Inferior parietal cortex (tissue), 1 donor: ENCODE results near the gene ZYG11A.

Source experiments
- DNase-seq: peaks from one replicate; pipeline ENCODE4 v3.0.0-alpha.2; 2016; ENCODE audit errors: extremely low spot score

ZYG11A gene

DNA sequence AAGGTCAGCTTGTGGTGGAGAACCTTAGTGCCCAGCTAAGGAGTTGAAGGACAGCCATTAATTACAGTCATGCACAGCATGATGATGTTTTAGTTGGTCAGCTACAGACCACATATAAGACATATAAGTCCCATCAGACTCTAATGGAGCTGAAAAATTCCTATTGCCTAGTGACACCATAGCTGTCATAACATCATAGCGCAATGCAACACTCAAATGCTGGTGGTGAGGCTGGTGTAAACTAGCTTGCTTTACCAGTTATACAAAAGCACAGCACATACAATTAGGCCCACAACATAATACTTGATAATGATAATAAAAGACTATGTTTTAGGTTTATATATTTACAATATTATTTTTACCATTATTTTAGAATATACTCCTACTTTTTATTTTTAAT, 75.0 kb downstream of the ZYG11A start:
- DNase-seq: no peak

DNA sequence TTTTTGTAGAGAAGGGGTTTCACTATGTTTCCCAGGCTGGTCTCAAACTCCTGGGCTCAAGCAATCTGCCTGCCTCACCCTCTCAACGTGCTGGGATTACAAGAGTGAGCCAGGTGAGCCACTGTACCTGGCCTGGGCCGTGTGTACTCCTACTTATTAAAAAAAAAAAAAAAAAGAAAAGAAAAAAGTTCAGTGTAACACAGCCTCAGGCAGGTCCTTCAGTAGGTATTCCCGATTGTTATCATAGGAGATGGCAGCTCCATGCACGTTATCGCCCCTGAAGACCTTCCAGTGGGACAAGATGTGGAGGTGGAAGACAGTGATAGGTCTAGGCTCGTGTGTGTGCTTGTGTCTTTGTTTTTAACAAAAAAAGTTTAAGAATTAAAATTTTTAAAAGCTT, 75.6 kb downstream of the ZYG11A start:
- DNase-seq: no peak

DNA sequence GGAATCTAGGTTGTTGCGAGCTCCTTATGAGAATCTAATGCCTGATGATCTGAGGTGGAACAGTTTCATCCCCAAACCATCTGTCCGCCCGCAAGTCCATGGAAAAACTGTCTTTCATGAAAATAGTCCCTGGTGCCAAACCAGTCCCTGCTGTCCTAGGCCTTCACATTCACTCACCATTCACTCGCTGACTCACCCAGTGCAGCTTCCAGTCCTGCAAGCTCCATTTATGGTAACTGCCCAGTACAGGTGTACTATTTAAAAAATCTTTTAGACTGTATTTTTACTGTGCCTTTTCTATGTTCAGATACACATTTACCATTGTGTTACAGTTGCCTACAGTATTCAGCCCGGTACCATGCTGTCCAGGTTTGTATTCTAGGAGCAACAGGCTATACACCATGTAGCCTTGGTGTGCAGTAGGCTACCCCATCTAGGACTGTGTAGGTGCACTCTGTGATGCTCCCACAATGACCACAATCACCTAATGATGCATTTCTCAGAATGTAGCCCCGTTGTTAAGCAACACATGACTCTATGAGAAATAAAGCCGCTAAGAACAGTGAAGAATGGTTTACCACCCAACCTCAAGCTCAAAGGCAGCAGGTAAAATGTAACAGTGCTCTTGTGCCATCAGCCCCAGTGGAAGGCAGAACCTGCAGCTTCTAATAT, 76.6 kb downstream of the ZYG11A start:
- DNase-seq: no peak

DNA sequence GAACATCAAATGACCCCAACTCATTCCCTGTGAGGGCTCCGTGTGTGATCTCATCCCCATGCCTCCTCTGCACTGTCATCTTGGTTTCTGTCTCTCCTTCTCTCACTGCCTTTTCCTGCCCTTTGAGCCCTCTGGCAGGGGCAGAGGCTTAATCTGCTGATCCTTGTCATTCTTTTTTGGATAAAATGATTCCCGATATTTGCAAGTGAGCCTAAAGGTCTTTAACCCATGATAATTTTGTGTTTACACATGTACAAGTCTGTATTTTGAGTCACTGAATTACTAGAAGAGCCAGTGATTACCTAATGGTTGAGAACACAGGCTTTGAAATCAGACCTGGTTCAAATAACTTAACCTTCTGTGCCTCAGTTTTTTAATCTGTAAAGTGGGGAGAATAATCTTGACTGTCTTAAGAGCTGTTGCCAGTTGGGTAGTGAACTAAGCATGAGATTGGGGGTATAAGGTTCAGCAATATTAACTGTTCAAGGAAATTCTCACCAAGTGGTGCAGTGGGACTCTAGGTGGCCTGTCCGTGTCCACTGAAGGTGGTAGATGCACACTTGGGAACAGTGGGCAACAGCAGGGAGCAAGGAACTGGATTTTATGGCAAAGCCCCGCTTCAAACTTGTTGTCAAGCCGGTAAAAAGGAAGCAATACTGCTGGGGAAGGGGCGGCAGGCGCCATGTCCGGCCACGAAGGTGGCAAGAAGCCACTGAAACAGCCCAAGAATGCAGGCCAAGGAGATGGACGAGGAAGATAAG, 77.3 kb downstream of the ZYG11A start:
- no peak for DNase-seq

DNA sequence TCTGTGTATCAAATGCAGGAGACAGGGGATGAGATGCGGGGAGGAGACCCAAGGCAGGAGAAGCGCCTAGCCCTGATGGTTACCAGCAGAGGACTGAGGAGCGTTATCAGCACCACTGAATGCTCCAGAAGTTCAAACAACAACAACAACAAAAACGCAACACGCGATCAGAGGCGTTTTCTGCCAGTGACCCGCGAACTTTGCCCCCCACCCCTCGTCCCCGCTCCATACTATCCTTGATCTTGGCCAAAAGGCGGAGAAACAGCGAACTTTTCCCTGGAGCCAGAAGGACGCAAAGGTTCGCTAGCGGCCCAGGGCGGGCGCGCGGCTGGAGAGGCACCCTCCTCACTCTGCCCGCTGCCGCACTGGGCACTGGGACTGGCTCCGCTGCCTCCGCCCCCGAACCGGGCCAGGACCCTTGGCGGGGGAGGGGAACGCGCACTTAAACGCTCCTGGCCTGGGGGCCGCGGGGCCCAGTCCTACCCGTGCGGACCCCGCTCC, 78.3 kb downstream of the ZYG11A start:
- no peak for DNase-seq

DNA sequence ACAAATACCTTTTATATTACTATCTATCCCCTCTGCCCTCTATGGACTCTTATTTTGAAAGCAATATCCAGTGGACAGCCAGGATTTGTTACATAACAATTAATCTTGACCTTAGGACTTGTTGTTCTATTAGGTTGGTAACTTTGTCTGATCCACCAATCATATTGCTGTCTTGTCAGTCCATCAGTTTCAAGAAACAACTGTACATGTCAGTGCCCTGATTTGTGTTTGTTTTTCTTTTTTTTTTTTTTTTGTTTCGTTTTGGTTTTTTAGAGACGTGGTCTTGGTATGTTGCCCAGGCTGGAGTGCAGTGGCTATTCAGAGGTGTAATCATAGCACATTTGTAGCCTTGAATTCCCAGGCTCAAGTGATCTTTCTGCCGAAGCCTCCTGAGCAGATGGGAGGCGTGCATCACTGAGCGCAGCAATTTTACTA, 83.0 kb downstream of the ZYG11A start:
- DNase-seq: no peak

DNA sequence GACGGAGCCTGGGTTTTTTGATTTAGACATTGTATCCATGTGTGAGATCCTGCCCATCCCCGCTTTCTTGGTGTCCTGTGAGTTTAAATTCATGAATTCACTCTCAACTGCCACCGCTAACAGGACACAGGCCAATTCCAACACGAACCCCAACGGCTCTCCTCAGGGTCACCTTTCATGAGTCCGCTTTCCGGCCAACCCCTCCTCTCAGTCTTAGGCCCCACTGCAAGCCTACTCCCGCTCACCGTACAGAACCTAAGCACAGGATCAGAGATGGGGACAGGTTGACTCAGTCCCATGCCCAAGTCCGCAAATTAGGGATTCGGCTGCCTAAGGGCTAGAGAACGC, 84.3 kb downstream of the ZYG11A start:
- DNase-seq: no peak

DNA sequence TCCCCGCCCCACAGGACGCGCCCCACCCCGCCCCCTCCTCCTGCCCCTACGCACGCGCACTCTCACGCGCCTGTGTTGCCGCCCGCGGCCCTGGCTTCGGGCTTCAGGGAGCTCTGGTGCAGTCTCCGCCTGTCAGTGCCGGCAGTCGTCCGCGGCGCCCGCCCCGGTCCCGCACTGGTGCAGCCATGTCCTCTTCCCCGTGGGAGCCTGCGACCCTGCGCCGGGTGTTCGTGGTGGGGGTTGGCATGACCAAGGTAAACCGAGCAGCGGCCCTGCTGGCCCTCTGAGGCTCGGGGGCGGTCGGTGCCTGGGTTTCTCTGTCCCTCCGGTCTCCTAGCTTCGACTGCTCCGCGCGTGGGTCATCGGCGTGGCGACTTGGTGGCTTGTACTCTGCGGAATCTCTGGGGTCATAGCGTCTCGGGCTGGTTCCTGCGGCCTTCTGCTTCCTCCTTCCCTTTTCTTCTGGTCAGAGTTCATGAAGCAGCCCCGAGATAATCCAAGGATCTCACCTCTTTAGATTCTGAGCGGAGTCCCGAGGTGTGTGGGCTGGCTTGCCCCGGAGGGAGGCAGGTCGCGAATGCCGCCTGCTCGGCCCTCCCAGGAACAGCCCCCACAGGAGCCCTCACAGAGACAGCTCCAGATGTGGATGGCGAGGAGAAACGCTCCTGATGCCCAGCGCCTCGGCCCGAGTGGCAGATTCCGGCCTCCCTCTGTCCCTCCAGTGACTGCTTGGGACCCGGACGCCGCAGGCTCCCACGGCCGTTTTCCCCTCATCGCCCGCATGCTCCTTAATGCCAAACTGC, 84.9 kb downstream of the ZYG11A start, which contains the start of gene SCP2:
TSS of gene SCP2 (plus strand) at position 65 of the 803 bp plus-strand sequence. CDS start at position 186, 121 bp downstream.
- DNase-seq: peak; percentile 62

DNA sequence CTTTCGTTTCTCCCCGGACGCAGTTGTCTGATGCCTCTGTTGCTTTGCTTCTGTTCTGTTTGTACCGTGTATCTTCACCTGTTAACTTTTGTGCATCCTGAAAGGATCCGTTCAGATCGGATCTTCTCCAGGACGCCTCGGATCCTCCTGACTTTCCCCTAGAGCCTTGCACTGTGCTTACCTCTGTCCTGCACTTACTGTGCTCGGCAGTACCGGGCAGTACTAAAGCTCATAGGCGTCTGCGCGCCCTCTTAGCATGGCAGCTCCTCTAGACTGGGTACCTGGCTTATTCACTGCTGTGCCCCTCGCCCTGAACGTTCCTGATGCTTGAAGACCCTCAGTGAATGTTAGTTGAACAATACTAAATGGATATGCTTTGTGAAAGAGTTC, 85.5 kb downstream of the ZYG11A start:
- peak; percentile 36 for DNase-seq

DNA sequence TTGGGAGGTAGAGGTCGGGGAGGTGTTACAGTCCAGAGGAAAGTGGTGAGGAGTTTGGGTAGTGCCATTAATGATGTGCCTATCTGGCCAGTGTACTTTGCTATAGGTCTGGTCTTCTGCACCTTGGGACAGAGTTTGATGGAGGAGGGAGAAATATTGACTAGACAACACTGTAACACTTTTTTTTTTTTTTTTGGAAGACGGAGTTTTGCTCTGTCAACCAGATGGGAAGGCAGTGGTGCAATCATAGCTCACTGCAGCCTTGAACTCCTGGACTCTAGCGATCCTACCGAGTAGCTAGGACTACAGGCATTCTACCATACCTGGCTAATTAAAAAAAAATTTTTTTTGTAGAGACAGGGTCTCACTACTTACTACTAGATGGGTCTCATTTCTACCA, 86.5 kb downstream of the ZYG11A start:
- DNase-seq: no peak

DNA sequence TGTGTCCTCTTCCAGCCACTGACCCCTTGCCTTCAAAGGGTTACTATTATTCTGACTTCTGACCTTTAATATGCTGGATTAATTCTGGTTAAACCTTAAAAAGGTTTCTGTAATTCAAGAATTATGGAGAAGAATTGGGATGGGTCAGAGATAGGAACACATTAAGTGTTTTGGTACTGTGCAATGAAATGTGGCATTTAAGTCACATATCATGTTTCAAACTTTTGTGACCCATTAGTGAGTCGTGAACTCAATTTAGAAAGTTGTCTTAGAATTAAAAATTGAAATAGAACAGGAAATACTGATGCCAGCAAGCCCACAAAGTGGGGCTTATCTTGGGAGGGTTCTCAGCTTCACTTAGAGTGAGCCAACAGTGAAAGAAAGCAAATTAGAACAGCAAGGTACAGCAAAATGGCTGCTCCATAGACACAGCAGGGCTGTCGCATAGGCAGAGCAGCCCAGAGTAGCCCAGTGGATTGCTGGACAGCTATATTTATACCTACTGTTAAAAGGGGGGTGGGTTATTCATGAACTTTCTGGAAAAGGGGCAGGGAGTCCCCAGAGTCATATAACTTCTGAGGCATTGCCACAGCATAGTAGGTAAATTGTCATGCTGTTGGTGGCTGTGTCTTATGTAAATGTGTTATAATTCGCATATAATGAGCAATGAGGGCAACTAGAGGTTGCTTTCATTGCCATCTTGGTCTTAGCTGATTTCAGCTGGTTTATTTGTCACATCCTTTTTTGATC, 95.0 kb downstream of the ZYG11A start:
- no peak for DNase-seq

DNA sequence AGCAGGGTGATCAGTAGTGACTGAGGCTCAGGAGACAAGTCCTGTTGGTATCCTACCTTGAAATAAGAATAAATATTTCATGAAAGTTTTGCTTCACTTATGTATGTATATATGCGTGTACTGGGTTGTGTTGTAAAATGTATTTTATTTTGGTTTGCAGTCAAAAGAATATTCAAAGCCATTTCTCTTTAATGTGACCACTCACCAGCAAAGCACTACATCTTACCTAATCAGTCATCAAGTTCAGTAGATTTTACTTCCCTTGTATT, 95.6 kb downstream of the ZYG11A start:
- no peak for DNase-seq

DNA sequence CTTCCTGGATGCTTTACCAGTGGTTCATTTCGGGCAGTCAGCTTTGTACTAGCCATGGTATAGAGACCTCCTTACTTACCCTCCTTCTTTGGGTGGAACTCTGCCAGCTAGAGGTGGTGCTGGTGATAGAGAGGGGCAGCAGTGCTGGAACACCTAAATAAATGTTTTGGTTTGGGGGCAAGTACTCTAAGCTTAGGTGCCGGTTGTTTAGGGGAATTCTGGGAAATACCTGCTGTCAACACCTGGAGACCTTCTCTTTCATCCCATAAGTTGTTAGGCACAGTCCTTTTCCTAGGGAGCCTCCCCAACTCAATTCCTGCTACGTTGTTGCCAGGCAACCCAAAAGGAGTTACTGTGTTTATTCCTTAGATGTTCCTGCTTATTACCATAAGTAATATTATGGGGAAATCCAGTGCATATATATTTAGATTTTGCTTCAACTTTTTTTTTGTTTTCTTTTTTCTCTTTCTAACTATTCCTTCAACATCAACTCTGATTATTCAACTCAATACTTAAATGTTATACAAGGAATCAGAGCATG, 101.4 kb downstream of the ZYG11A start:
- no peak for DNase-seq

DNA sequence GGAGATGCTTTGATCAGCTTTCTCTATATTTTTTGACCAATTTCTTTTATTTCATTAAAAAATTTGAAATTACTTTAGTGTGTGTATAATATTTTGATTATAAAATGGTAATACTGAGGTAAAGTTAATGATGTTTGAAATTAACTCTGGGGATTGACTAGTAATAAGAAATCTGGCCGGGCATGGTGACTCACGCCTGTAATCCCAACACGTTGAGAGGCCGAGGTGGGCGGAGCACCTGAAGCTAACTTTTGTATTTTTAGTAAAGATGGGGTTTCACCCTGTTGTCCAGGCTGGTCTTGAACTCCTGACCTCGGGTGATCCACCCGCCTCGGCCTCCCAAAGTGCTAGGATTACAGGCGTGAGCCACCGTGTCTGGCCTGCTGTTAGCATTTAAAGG, 102.0 kb downstream of the ZYG11A start:
- DNase-seq: no peak
